CD4-positive, alpha-beta T cell treated with Interleukin-2 at 100 ng/mL for 4 hours (primary cell): ENCODE results near the gene GUCA2A.

Experiments
- DNase-seq: peaks from one replicate; pipeline ENCODE4 v3.0.0-alpha.2; 2020; ENCODE audit warnings: low spot score

The GUCA2A gene

DNA sequence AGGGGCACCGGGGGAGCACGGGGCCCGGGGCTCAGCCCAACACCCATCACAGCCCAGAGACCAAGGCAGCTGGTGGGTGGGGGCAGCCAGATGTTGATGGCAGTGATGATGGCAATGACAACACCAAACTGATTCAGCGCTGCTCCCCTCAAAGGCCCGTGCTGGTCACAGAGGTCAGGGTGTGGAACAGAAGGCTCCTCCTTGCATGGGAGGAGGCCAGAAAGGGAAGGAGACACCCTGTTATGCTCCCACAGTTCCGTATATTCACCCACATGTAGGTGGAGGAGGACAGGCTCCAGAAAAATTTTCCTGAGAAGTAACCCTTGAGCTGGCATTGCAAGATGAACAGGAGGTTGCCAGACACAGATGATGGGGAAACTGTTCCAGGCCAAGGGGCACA, 10.9 kb downstream of the GUCA2A start:
- no peak for DNase-seq

DNA sequence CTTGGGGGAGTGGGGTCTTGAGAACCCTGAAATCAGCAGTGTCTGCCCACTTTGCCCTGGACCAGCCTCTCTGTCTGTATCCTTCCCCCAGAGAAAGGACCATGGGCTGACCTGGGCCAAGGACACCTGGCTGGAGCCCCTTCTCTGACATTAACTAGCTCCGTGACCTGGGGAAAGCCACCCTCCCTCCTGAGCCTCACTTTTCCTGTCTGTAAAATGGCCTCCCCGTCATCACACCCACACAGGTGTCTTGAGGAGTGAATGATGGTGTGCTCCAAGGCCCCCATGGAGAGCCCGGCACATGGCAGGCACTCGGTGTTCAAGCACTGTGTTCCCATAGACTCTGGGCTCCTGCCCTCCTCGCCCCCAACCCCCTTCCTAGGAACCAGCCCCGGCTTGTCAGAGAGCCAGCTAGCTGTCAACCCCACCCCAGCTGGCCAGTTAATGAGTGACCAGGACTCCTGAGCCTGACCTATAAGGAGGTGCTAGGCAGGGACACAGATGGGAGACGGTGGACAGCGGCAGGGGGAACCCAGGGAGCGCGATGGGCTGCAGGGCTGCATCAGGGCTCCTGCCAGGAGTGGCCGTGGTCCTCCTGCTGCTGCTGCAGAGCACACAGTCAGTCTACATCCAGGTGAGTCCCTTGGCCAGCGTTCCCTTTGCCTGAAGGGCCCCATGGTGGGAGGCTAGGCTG, 11.5 kb downstream of the GUCA2A start, which contains the start of gene GUCA2B:
TSS of gene GUCA2B (plus strand) at position 504 of the 694 bp plus-strand sequence. CDS start at position 545, 41 bp downstream.
- DNase-seq = no peak

DNA sequence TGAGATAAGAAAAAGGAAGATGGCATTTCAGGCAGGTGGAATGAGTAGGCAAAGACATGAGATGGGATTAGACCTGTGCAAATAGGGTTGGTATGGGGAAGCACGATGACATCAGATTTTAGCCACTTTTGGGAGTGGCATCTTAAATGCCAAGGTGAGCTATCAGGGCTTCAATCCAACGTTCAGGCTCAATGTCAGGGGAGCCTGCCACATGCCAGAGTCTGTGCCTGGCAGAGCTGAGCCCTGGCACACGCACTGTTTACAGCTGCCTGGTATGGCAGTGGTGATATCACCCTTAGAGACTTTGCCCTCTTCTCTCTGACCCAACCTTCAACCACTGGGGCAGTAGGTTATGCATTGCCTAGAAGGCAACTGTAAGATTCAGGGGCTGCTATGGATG, 12.4 kb downstream of the GUCA2A start:
- DNase-seq = no peak

DNA sequence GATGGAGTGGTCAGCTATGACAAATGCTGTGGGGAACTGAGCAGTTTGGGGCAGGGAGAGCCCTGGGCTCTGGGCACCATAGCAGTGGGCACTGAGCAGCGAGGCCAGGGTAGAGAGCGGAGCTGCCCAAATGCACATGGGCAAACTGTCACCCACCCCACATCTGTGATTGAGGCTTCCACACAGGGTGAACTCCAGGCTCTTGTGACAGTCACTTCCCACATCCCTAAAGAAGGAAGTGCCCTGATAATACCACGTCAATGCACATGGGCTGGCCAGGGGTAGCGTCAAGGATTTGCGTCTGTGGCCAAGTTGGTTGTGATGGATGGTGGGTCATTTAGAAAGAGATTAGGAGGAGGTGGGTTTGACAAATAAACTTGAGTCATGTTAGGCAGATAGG, 13.9 kb downstream of the GUCA2A start:
- DNase-seq = no peak

DNA sequence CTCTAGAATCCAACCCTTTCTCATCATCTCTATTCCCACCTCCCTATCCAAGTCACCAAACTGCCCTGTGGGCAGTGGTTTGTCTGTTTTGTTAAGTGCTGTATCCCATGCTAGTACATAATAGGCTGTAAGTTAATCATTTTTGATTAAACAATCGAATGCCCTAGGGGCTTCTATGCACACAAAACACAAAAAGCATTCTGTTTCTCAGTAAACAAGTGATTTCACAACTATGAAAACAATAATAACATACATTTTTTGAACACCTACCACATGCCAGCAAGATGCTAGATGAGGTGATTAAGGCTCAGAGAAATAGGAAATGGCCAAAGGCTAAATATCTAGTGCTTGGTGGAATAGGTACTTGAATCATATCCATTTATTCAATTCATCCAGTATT, 16.4 kb downstream of the GUCA2A start:
- DNase-seq = no peak

DNA sequence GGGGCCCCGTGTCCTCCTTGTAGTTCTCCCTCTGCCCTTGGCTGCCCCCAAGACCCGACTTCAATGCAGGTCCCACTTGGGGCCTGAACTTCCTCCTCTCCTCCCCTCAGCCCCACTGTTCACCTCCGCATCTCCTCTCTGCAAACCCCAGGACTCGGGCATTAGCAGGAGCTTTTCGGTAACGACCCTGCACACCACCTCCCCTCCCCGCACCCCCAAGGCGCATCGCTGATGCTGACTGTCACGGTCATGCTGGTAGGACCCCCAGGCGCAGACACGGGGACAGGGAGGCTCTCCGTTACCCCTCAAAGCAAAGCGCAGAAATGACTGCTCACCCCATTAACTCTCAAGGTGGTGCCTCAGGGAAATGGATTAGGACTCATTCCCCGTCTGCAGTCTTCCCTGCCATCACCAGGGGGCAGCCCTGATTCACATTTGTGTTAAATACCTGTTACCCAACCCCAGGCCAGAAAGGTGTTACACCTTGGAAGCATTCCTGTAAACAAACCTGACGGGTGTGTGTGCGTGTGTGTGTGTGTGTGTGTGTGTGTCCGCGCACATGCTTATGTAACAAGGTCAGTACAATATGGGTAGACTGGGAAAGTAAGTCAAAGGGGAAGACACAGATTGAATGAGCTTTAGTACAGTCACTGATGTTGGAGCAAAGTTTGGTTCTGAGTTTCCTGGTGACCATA, 17.8 kb downstream of the GUCA2A start:
- peak; percentile 67 for DNase-seq

DNA sequence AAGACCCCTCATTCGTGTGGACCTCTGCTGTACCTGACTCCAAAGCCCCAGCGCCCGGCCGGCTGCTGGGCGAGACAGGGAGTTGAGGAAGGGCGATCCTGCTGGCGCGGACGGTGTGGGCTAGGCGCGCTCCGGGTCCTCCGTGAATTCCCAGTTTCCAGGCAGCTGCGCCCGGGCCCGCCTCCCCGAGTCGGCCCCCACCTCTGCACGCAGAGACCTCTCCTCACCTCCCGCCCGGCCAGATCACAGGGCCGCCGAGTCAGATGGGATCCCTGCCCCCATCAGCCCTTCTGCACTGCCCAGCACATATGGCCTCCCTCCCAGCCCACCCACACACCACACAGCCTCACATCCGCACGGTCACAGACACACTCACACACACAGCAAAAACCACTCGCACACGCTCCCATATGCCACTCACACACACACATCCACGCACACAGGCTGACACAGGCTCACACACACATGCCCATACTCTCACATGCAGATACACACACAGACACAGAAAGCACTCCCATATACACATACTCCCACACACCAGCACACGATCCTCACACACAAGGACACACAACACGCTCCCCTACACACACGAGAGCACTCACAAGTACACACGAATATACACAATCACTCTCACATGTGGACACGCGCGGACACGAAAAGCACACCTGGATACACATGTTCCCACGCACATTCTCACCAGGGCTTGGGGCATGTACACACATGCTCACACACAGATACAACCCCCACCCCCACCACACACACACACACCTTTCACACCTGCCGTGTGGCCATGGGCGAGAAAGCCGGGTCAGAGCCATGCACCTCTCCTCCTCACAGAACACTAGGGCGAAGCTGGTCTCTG, 18.6 kb downstream of the GUCA2A start:
- no peak for DNase-seq

DNA sequence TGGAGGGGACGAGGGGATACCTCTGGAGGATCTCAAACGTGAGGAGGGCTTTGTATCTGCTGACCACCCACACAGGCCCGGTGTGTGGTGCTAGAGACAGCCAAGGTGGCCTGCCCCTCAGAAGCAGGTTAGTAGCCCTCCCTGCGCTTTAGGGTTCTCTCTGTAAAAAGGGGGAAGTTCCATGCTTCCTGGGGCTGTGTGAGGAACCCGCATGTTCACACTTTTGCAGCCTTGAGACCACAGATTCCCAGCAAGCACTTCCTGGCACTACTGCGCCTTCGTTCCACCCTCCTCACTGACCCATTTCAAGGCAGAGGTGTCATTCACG, 19.2 kb downstream of the GUCA2A start:
- no peak for DNase-seq

DNA sequence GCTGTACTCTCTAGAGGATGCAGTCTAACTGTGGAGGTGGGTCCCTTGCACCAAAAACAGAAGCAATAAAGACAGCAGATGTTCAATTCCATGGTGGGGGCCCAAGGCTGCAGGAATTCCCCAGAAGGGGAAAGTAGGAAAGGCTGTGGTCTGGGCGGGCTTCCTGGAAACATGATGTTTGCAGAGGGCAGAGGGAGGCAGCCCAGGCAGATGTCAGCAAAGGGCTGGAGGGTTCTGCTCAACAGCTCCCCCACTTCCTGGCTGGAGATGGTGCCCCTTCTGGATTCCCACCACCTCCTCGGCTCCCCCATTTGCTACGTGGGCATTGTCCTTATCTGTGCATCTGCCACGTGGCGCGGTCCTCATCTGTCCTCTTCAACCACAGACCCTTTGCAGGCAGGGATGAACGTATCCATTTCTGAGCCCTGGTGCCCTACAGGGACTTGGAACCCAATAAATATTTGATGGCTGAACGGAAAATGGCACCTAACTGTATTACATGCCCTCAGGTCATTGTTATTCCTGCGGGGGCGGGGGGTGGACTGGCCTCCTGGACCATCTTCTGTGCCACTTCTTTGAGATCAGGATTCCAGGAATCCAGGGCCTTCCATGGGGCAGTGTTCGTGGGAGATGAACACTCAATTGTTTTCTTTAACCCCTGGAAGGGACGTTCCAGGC, 19.7 kb downstream of the GUCA2A start:
- DNase-seq = no peak

DNA sequence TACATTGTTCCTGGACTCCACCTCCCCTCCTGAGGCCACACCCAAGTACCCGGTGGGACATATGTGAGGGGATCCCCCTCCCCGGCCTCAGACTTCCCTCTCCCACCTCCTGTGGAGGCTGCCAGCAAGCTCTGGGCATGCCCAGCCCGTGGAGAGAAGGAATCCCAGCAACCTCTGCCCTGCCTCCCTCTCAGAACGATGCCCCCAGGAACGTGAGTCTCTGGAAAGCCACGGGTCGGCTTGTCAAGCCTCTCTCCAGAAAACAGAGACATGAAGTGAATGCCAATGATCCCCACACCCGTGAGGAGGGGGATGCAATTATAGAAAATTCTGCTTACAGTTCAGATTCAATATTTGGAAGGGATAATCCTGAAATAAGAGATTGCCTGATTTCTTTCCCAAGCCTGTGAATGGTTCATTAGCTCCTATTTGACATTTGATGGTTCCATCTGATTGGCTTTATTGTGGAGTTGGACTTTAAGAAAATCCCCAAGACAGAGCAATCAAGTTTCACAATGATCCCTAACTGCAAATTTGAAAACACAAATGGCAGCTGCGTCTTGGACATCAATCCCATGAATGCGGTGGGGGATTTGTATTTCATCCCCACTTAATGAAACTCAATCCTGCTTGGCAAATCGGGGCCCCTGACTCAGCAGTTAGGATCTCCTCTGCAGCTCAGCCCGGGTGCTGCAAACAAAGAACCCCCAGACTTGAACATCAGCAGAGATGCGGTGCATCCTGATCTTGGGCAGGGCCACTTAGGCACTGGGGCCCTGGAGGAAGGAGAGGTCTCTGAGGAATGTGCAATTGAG, 20.4 kb downstream of the GUCA2A start:
- DNase-seq = no peak

DNA sequence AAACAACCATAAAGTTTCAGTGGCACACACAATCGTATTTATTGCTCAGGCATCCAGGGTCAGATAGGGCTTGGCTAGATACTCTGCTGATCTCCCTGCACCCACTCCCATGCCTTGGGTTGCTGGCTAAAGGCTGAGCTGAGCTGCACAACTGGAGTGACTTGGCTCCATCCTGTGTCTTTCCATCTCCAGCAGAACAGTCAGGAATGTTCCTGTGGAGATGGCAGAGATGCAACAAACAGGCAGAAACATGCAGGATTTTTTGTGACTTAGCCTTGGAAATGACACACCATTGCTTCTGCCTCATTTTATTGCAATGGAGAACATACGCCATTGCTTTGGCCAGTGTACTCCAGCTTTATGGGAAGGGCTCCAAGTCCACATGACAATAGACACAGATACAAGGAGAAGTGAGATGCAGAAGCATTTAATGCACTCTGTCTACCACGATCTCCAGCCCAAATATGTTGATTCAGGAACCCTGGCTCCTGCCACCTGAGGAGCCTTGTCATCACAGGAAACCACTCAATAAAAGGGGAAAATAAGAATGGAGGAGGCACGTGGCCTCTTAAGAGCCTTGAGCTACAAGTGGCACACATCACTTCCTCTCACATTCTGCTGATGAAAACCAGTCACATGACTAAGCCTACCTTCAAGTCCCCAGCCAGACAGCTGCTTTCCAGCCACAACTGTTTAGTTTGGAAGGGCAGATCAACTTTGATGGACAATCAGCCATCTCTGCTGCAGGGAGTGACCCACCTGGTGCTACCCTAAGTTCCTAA, 21.5 kb downstream of the GUCA2A start:
- no peak for DNase-seq

DNA sequence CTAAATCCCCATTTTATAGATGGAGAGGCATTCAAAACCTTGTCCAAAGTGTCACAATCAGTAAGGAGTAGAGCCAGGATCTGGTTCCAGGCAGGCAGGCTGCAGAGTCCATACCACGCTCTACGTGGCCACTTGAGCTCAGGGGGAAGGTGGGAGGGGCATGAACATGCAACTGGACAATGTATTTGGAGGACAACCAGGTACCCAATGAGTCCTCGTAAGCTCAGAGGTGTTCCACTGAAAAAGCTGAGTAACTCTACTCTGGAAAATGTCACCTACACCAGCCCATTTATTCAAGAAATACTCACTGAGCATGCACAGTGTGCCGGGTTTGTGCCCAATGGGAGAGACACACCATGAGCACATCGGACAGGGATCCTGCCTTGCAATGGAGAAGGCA, 22.6 kb downstream of the GUCA2A start:
- no peak for DNase-seq

DNA sequence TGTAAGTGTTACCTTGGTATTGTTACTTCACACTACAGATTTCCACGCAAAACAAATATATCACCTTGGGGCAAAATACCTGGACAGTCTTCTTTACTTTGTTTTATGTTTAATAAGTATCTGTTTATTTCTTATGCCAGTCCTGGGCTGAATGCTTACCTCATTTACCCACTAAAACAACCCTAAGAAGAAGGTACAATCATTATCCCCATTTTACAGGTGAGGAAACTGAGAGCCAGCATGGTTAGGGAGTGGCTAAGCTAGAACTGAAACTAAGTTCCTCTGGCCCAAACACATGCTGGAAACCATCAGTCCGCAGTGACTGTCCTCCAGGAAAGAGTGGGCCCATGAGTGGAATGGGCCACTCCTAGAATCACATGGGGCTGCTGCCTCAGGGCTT, 24.4 kb downstream of the GUCA2A start:
- no peak for DNase-seq

DNA sequence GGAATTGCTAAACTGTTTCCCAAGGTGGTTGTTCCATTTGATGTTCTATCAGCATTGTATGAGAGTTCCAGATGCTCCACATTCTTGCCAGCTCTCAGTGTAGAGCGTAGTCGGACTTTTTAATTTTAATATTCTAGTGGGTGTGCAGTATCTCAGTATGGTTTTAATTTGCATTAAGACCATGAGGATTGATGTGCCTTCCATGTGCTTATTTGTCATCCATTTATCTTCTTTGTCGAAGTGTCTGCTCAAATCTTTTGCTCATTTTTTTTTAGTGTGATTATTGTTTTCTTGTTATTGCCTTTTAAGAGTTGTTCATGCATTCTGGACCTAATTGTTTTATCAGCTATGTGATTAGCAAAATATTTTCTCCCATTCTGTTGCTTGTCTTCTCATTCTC, 25.1 kb downstream of the GUCA2A start:
- no peak for DNase-seq

DNA sequence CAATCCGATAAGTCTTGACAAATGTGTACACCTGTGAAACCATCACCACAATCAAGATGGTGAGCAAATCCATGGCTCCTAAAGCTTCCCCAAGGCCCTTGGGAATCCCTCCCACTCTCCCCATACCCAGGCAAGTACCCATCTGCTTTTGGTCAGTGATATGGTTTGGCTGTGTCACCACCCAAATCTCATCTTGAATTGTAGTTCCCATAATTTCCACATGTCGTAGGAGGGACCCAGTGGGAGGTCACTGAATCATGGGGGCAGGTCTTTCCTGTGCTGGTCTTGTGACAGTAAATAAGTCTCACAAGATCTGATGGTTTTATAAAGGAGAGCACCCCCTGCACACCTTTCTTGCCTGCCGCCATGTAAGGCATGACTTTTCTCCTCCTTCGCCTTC, 26.0 kb downstream of the GUCA2A start:
- no peak for DNase-seq

DNA sequence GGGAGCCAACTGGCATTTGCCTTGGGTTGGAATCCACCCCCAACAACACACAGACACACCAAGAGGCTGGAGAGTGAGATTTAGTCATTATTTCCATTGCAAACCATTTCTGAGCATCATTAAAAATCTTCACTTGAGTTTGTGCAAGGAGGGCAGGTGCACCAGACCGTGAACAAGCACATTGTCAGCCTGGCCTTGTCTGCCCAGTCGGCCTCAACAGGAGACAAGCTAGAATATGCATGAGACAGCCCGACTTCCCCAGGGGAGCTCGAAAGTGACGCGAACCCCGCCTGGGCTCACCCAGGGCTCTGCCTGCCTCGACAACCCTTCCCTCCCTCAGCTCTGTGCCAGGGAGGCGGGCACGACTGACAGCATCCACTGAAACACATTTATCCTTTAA, 26.8 kb downstream of the GUCA2A start:
- DNase-seq = no peak

DNA sequence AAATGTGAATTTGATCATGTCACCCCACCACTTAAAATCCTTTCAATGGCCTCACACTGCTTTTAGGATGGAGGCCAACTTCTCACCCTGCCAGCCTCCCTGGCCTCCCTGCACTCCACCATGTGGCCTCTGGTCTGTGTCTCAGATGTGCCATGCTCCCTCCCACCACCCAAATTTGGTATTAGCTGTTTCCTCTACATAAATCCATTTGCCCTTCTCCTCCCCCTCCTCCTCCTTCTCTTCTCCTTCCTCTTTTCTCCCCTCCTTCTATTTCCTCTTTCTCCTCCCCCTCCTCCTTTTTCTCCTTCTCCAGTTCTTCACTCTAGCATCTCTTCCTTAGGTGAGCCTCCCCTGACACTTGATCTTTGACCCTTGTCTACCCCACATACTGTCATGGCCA, 28.1 kb downstream of the GUCA2A start:
- DNase-seq = no peak

DNA sequence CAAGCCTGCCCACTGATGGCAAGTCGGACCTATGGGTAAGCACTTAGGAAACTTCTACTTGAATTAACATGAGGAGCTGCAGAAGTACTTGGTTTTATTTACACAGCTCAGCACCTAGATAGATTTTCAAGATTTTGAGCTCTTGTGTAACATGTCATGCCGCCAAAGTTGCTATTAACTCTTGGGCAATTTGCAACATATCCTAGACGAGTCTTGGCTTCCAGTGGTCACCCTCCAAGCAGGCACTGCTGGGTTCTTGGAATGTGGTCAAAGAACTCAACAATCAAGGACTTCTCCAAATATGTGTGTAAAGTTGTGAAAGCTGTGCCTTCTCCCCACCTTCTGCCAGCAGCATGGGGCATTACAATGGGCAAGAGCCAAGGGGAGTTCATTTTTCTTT, 29.1 kb downstream of the GUCA2A start:
- DNase-seq = no peak

DNA sequence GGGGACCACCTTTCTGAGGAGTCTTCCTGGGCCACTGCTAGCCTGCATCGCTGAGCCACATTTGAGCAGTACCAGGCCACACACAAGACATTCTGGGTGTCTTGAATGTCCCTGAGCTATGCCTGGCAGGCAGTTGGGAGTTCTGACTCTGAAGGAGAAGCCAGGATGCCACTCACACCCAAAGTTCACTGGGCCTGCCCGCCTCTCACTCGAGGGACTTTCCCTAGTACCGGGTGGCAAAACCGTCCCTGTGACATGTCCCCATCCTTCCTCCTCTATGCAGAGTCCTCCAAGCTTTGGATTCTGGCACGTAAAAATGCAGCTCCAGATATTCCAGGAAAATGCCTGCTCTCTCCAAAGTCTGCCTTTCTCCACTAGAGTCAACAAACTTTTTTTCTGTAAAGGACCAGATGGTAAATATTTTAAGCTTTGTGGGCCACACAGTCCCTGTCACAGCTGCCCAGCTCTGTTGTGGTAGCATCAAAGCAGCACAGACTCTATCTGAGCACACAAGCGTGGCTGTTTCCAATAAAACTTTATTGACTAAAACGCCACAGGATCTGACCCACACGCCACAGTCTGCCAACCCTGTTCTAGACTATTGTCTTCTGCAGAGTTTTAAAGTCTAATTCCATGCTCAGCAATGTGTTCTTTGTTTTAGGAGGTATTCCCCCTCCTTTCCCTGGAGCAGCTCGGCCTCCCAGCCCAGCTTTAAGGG, 30.6 kb downstream of the GUCA2A start:
- no peak for DNase-seq

DNA sequence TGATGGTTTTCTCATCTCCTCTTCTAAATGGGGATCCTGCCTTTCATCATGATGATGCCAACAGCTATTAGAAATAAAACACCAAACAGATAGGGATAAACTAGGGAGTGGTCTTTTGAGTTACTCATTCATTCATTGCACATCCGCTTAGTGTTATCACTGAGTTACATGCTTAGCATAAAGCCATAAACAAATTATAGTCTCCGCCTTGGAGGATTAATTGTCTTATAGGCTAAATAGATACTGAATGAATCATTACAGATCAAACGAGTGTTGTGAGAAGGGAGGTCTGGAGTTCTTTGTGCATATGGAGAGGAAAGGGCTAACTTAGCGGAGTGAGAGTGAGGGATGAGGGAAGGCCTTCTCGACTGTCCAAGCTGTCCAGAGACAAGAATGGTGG, 31.2 kb downstream of the GUCA2A start:
- no peak for DNase-seq
